ENCODE data around the gene GSTT4. TPM values are rescaled to one million over a fixed set of nuclear protein-coding genes. Genes with fewer than 3 reads are reported as not detected.

Gene GSTT4
- total and polyA plus RNA-seq, 9 of the 15 experiments (the other 6 are each of a cell fraction or from before 2014, with no cell fraction given), result not detected

DNA sequence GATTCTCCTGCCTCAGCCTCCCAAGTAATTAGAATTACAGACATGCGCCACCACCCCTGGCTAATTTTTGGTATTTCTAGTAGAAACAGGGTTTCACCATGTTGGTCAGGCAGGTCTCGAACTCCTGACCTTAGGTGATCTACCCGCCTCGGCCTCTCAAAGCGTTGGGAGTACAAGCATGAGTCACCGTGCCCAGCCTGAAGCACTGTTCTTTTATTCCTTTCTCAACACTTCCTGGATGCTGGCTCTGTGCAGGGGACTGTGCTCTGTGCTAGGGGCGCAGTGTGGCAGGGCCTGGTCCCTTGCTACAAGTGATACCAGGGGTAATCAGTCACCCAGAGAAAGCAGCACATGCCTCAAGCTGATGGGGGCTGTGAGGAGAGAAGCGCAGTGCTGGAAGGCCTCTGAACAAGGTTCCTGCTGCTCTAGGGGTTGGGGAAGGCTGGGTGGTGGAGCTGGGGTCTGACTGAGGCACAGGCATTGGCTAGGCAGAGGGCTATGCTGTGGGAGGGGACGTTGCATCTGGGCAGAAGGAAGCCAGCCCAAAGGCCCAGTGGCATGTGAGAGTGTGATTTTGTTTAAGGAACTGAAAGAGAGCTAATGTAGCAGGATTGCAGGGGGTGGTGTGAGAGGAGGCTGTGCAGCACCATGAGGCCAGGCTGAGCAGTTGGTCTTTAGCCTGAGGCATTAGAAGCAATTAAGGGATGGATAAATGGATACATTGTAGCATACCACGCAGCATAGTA, 48.4 kb upstream of the GSTT4 start:
- Histone ChIP-seq H3K4me2 (ENCODE audit: insufficient read depth, low read length) (no peak overlapping the region), H3K4me1 (replicated peaks in 1 of 2; ENCODE audit: control insufficient read depth in 2 of 2, insufficient read depth in 2 of 2, low read length in 2 of 2) (no peaks in the 10 kb centered on the region; a peak in 1 of 5 replicates), H3K27ac (ENCODE audit: extremely low read depth, low read depth, low read length) (no peak overlapping the region), H3K4me3 (no peak overlapping the region), H3K9me1 (ENCODE audit: control insufficient read depth, insufficient read depth, low read length) (no peaks in the 10 kb centered on the region), H2AFZ (ENCODE audit: low read depth, low read length) (no peak overlapping the region), H3K27me3 (ENCODE audit: control insufficient read depth in 2 of 2, insufficient read depth in 2 of 2, low read length in 2 of 2) (no peaks in the 10 kb centered on the region), H3K9me3 (replicated peaks; ENCODE audit: control insufficient read depth, insufficient read depth, low read depth, low read length) (no peaks in the 10 kb centered on the region), H3K9ac (ENCODE audit: insufficient read depth in 1 of 2, low read depth in 2 of 2, low read length in 2 of 2) (no peak overlapping the region), H3K79me2 (ENCODE audit: control insufficient read depth, insufficient read depth, low read length) (no peaks in the 10 kb centered on the region), H4K20me1 (replicated peaks; ENCODE audit: control insufficient read depth, insufficient read depth, low read length) (no peaks in the 10 kb centered on the region), H3K36me3 (ENCODE audit: control insufficient read depth, insufficient read depth, low read length) (peaks cover 80% of the 10 kb centered on the region; the same call in 2 of the 3 replicates)
- BruUV-seq (replicated peaks), result no TSS peak
- no peak for DNase-seq (ENCODE audit: extremely low read depth in 1 of 4, low spot score in 3 of 4)
- no peak for FAIRE-seq
- TF ChIP-seq MLX (CRISPR knock-in tag; conservative IDR thresholded peaks at IDR 0.05), result no peak
- TF ChIP-seq, protein P1, sequence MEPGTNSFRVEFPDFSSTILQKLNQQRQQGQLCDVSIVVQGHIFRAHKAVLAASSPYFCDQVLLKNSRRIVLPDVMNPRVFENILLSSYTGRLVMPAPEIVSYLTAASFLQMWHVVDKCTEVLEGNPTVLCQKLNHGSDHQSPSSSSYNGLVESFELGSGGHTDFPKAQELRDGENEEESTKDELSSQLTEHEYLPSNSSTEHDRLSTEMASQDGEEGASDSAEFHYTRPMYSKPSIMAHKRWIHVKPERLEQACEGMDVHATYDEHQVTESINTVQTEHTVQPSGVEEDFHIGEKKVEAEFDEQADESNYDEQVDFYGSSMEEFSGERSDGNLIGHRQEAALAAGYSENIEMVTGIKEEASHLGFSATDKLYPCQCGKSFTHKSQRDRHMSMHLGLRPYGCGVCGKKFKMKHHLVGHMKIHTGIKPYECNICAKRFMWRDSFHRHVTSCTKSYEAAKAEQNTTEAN (CRISPR knock-in tag; IDR thresholded peaks at IDR 0.05), result no peak
- no peak for TF ChIP-seq MEIS2 (IDR thresholded peaks at IDR 0.05; ENCODE audit: partially characterized antibody)
- no peak for TF ChIP-seq BHLHE40 (IDR thresholded peaks at IDR 0.05; ENCODE audit: low read length)
- TF ChIP-seq DDX20 (tag; IDR thresholded peaks at IDR 0.05; ENCODE audit: low read depth), result no peak
- no peak for TF ChIP-seq TAF1 (IDR thresholded peaks at IDR 0.05; ENCODE audit: control insufficient read depth, extremely low read depth, insufficient read depth, low read length, severe bottlenecking)
- no peak for TF ChIP-seq CREB3 (tag; conservative IDR thresholded peaks at IDR 0.05; ENCODE audit: low read depth)
- in situ Hi-C loops (cut with MboI) (no loop called here), intact Hi-C loops (cut with micrococcal nuclease) (no loop called here)
- ATAC-seq, result no peak
- 84% methylated on average over 9 of the region's 10 CpGs for WGBS (ENCODE audit: insufficient coverage, low coverage, missing lambda C conversion rate)
- CTCF ChIA-PET (ENCODE audit: low intra/inter-chr PET ratio), result no interaction called here
- POLR2A ChIA-PET, result no interaction called here

Data from K562 (cell line).